PC-9 (cell line): Measurements from ENCODE around the gene EMILIN3. TPM values are rescaled to one million over a fixed set of nuclear protein-coding genes. Genes with fewer than 3 reads are reported as not detected.

Experiments used
- BruUV-seq: library from RNA; stranded (reverse); fragments of 400-500 nt; replicated peaks from 2 replicates; lab custom pipeline; 2021; lab: Mats Ljungman, UMichigan
- CTCF ChIA-PET: fragments of 300-600 bp; sonication (Branson Sonifier 250); formaldehyde crosslinking; loops from one replicate; lab custom pipeline; 2022; ENCODE audit warnings: antibody characterized with exemption; lab: Charles Lee
- POLR2A ChIA-PET: fragments of 300-600 bp; sonication (Branson Sonifier 250); formaldehyde crosslinking; loops from one replicate; lab custom pipeline; 2022; ENCODE audit warnings: antibody characterized with exemption; ENCODE audit not compliant: unreplicated experiment; lab: Charles Lee
- DNase-seq, 2 experiments: peaks; one replicate each; pipeline versions ENCODE4 v3.0.0 to v3.0.0-alpha.2; 2015 to 2022; ENCODE audit warnings: mixed read lengths in 1 of 2
- H2AFZ ChIP-seq: fragments of 200-600 bp; sonication (generic); 2 replicates; pipeline ENCODE4 v1.8.1; 2017; ENCODE audit warnings: antibody characterized with exemption
- H3F3A ChIP-seq: fragments of 200-600 bp; sonication (generic); 2 replicates; pipeline ENCODE4 v1.8.1; 2017; ENCODE audit warnings: antibody characterized with exemption, mild to moderate bottlenecking, low read depth; ENCODE audit not compliant: insufficient read depth
- H3K27ac ChIP-seq: fragments of 200-600 bp; sonication (generic); 2 replicates; pipeline ENCODE4 v1.6.1; 2016; ENCODE audit warnings: mixed run types
- H3K27me3 ChIP-seq: fragments of 200-600 bp; sonication (generic); 2 replicates; pipeline ENCODE4 v1.6.1; 2016; ENCODE audit warnings: low read depth, mixed run types; ENCODE audit not compliant: insufficient read depth
- H3K36me3 ChIP-seq: fragments of 200-600 bp; sonication (generic); 2 replicates; pipeline ENCODE4 v1.6.1; 2016; ENCODE audit warnings: low read depth, mixed run types
- H3K4me1 ChIP-seq: fragments of 200-600 bp; sonication (generic); replicated peaks from 2 replicates; pipeline ENCODE4 v1.6.1; 2016; ENCODE audit warnings: mixed run types; ENCODE audit not compliant: insufficient read depth
- H3K4me2 ChIP-seq: fragments of 200-600 bp; sonication (generic); 2 replicates; pipeline ENCODE4 v1.6.1; 2017; ENCODE audit warnings: mixed run types
- H3K4me3 ChIP-seq: fragments of 200-600 bp; sonication (generic); 2 replicates; pipeline ENCODE4 v1.6.1; 2016; ENCODE audit warnings: mixed run types
- H3K79me2 ChIP-seq: fragments of 200-600 bp; sonication (generic); 2 replicates; pipeline ENCODE4 v1.6.1; 2017; ENCODE audit warnings: low read depth, mixed run types
- H3K9me2 ChIP-seq: fragments of 200-600 bp; sonication (generic); 2 replicates; pipeline ENCODE4 v1.8.1; 2017; ENCODE audit warnings: mild to moderate bottlenecking; ENCODE audit not compliant: insufficient read depth
- H3K9me3 ChIP-seq: fragments of 200-600 bp; sonication (generic); 2 replicates; pipeline ENCODE4 v1.8.1; 2016; ENCODE audit warnings: low read depth; ENCODE audit not compliant: insufficient read depth
- H4K20me1 ChIP-seq: fragments of 200-600 bp; sonication (generic); 2 replicates; pipeline ENCODE4 v1.8.1; 2017; ENCODE audit not compliant: insufficient read depth
- CTCF ChIP-seq: fragments of 200-600 bp; sonication (generic); conservative IDR thresholded peaks from 2 replicates; pipeline ENCODE4 v1.6.1; 2017; ENCODE audit warnings: mixed run types, antibody characterized with exemption, mild to moderate bottlenecking, moderate library complexity
- EZH2 ChIP-seq: fragments of 200-600 bp; sonication (generic); IDR thresholded peaks from 2 replicates; pipeline ENCODE4 v1.8.0; 2017; ENCODE audit warnings: antibody characterized with exemption, low read depth
- intact Hi-C: fragments of 100-400 bp; cut with micrococcal nuclease; formaldehyde crosslinking; loops from one replicate; pipeline ENCODE4 v1.10.0; 2022; ENCODE audit not compliant: unreplicated experiment
- total RNA-seq: library from RNA; stranded (reverse); gene quantifications from 2 replicates; pipeline ENCODE4 v1.2.3, GENCODE V29; 2021

EMILIN3 gene
- total RNA-seq, 1 experiment from 2014 or later = not detected

- H3K9me3 ChIP-seq = no peaks in the 10 kb centered on the region
- H3K4me3 ChIP-seq = no peak overlapping the region
- POLR2A ChIA-PET = no interaction called here
- no peaks in the 10 kb centered on the region for H4K20me1 ChIP-seq
- no peak overlapping the region for H3K4me2 ChIP-seq
- CTCF ChIA-PET = no interaction called here
- DNase-seq = no peak
- BruUV-seq = no TSS peak
- TF ChIP-seq EZH2 (no peak), CTCF (no peak)
- H3F3A ChIP-seq = no peaks in the 10 kb centered on the region
- no peaks in the 10 kb centered on the region for H3K9me2 ChIP-seq
- no peaks in the 10 kb centered on the region for H3K79me2 ChIP-seq
- H2AFZ ChIP-seq = no peak overlapping the region
- H3K27ac ChIP-seq = no peak overlapping the region
- intact Hi-C loops = no loop called here
- H3K27me3 ChIP-seq = no peaks in the 10 kb centered on the region
- no peaks in the 10 kb centered on the region for H3K4me1 ChIP-seq
- H3K36me3 ChIP-seq = no peaks in the 10 kb centered on the region
Measured at GRCh38 chr20:41355598-41356203, 10.9 kb downstream of the EMILIN3 start.

GRCh38 chr20:41355192-41355591 is 11.4 kb downstream of the EMILIN3 start:
- no peak overlapping the region for H3K27ac ChIP-seq
- H3K27me3 ChIP-seq = no peaks in the 10 kb centered on the region
- no peaks in the 10 kb centered on the region for H3K36me3 ChIP-seq
- intact Hi-C loops = no loop called here
- H3K4me3 ChIP-seq = no peak overlapping the region
- DNase-seq = no peak
- ChIA-PET POLR2A (no interaction called here), CTCF (no interaction called here)
- H3K79me2 ChIP-seq = no peaks in the 10 kb centered on the region
- no peaks in the 10 kb centered on the region for H3F3A ChIP-seq
- no TSS peak for BruUV-seq
- H2AFZ ChIP-seq = no peak overlapping the region
- TF ChIP-seq EZH2 (no peak), CTCF (no peak)
- H3K4me2 ChIP-seq = no peak overlapping the region
- H3K9me2 ChIP-seq = no peaks in the 10 kb centered on the region
- no peaks in the 10 kb centered on the region for H4K20me1 ChIP-seq
- H3K4me1 ChIP-seq = no peaks in the 10 kb centered on the region
- H3K9me3 ChIP-seq = no peaks in the 10 kb centered on the region

DNA sequence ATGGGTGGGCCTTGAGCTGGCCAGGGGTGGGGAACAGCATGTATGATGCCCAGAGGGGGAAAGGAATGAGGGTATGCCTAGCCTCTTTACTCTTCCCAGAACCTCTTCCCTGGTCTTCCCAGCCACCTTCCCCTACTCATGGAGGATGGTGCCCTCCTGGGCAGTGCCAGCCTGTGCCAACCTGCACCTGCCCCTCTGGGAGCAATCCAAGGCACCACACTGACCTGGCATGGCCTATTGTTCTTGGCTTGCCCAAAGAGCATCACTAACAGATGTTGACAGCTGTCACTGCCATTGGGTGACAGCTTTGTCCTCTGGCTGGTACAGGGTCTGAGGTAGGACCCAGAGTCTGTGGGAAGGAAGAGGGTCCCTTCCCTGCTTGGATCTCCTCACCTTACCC is 13.1 kb downstream of the EMILIN3 start:
- intact Hi-C loops = no loop called here
- no peaks in the 10 kb centered on the region for H3F3A ChIP-seq
- no peaks in the 10 kb centered on the region for H3K4me1 ChIP-seq
- TF ChIP-seq EZH2 (no peak), CTCF (no peak)
- DNase-seq = no peak
- no peak overlapping the region for H3K4me2 ChIP-seq
- POLR2A ChIA-PET = interaction anchor here (0.6 kb wide), 1 partner anchor 343 kb away, joined by 3 read pairs; no protein-coding TSS in a partner anchor
- no TSS peak for BruUV-seq
- CTCF ChIA-PET = no interaction called here
- no peaks in the 10 kb centered on the region for H4K20me1 ChIP-seq
- H3K9me3 ChIP-seq = no peaks in the 10 kb centered on the region
- no peaks in the 10 kb centered on the region for H3K36me3 ChIP-seq
- no peak overlapping the region for H3K27ac ChIP-seq
- H3K9me2 ChIP-seq = no peaks in the 10 kb centered on the region
- no peak overlapping the region for H2AFZ ChIP-seq
- no peaks in the 10 kb centered on the region for H3K27me3 ChIP-seq
- no peaks in the 10 kb centered on the region for H3K79me2 ChIP-seq
- H3K4me3 ChIP-seq = no peak overlapping the region
